CD4-positive, alpha-beta T cell treated with Interleukin-1 beta for 1 hour (primary cell): ENCODE measurements around the gene KDM4D.
"Not testable (repeated sequence)": the region's sequence is repeated elsewhere in the genome, so short reads cannot be mapped to it uniquely, and the experiment has no call there.

ENCODE experiments used
- DNase-seq, 2 donors: peaks; one replicate each; pipeline ENCODE4 v3.0.0-alpha.2; 2020 to 2022

Gene KDM4D

DNA sequence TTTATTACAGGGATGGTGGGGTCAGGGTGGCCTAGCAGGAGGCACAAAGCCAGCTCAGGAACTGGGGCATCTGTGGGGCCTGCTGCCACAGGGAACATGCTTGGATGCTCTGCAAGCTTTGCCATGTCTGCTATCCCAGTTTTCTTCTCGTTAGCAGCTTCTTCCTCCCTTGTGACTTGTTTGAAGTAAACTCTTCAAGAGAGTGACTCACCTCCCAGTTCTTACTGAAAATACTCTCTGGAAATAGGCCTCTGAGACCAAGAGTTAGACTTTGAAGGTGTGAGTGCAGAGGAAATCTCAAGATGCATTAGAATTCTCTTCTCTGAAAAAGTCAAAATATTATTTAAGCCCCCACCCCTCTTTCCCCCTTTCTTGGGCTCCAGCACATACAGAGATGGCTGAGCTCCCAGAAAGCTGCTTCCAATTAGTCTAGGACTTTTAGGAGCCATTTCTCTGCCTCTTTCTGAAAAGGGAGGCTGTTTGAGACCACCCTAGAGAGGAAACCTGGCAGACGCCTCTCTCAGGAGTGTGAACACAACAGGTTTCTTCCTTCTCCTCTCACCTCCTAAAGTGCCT, 15.3 kb upstream of the KDM4D start:
- DNase-seq: no peak

DNA sequence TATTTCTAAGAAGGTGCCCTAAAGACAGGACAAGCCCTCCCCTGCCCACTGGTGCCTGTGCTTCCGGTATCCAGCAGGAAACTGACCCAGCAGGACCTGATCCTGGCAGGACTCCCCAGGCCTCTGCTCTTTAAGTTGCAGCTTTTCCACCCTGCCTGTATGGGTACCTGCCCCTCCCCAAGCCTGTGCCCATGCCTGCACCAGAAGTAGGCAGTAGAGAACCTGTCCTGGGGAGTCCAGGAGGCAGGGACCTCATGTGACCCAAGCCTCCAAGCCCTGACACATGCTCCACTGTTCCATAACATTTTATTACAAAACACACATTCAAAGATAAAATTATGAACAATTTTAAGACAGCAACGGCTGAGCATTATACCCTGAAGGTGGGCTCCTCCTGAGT, 14.3 kb upstream of the KDM4D start:
- no peak for DNase-seq

DNA sequence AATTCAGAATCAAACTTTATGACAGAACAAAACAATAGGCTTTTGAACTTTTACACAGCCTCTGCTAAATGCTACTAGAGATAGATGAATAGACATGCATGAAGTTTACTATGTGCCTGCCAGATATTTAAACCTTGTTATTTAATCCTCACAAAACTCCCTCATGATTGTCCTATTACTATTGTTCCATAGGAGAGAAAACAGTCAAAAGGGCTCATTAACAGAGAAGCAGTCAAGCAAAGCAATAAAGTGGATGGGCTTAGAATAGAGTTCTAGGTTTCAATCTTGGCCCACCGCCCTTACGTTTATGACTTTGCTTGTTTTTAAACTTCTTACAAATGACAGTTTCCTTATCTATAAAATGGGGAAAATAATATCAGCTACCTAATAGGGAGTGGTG, 13.0 kb upstream of the KDM4D start:
- DNase-seq: no peak

DNA sequence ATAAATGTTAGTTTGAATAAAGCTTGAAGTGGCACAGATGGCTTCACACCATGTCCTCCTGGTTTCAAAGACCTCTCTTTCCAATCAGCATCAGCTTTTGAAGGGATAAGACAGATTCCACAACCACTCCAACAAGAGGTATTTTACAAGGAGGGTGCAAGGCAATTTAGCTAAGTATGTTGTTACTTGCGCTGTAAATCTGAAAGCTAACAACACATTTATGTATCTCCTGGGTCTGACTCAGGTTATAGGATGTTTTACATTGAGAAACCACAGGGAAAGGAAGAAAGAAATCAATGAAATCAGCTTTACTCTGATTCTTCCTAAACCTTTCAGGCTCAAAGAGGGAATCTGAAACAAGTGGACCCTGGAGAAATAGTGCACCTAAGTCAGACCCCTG, 12.3 kb upstream of the KDM4D start:
- no peak for DNase-seq

DNA sequence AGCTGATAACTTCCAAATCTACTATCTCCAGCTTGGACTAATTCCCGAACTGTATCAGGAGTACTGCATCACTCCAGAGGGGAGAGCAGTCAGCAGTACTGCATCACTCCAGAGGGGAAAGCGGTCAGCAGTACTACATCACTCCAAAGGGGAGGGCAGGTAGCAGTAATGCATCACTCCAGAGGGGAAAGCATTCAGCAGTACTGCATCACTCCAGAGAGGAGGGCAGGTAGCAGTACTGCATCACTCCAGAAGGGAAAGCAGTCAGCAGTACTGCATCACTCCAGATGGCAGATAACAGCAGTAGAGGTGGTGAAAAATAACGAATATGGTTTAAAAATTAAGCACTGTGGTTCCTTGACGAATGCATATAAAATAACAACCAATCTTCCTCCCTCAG, 8.6 kb upstream of the KDM4D start:
- no peak for DNase-seq

DNA sequence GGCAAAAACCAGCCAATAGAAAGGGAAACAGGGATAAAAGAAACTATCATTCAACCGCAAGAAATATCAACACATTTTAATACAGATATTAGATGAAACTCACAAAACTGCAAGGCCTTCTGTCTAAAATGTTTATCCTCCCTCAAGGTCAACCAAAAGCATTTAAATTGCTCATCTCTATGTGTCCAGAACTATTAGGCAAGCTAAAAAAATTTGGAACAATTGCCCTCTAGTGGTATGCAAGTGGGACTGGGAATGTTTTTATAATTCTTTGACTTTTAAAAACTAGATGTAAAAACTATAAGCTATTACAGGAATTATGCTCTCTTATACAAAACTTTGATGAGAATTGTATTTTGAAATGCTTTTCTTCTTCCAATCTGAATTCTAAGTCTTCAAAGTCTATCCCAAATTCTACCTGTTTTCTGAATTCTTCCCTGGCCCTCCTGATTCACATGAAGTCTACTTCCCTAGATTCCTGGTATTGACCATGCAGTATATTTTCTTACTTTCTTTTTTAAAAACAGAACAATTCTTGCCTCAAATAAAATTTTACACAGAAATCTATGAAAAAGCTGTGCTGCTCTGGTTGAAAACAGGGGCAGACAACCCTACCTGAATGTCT, 5.1 kb upstream of the KDM4D start:
- DNase-seq: no peak

DNA sequence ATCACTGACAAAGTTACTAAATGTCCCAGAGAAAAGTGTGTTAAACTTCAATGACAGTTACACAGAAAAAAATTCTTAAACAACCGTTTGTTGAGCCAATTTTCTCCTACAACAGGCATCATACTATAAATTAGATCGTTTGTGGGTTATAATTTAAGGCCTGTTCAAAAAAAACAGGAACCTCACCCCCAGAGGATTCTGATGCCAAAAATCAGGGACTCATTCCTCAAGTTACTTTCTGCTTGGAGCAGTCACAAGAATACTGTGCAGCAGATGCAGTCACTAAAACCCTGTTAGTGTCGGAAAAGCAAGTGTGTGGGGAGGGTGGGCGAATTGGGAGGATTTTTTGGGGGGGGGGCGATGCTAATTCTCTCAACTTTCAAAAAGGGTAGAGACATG, 810 bp upstream of the KDM4D start:
- DNase-seq: no peak

DNA sequence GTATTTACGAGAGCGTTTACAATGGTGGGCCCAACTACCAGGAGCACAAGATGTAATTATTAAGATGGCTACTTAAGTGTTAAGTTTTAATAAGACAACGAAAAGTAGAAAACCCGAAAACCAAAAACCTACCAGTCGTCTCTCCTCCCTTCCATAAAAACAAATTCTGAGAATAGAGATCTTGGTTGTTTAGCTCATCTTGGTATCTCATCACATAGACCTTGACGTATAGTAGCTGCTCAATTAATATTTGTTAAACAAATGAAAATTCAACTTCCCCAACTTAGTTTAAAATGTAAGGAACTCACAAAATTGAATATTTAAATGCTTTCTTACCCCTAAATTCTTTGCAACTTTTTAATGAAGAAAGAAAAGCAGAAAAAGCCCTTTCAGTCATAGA, 669 bp downstream of the KDM4D start:
- DNase-seq: no peak

DNA sequence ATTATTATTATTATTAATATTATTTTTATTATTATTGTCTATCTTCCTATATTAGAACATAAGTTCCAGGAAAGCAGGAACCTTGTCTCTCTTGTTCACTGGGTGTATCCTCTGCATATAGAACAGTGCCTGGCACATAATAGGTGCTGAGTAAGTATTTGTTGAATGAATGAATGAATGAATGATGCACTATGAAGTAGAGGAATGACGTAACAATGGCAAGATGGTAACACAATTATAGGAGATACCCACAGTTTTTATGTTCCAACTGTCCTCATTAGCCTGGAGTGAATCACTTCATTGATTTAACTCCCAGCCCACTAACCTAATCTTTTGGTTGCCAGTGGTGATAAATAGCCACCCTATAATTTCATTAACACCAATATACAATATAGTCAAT, 2.1 kb downstream of the KDM4D start:
- DNase-seq: no peak

DNA sequence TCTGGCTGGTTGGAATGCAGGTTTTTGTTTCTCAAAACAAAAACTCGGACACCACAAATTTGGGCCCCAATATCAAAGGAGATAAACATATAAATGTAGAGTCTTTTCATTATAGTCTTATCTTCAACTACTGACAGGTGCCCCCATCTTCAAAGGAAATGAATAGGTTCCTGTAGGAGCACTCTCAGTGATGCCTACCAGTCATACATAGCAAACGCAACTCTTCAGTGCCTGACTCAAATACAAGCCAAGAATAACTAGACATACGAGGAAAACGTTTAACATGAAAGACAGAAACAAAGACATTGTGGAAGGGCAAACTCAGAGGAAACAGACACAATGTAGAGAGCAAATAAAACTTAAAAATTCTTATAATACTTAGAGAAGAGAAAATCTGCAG, 13.9 kb downstream of the KDM4D start:
- no peak for DNase-seq

DNA sequence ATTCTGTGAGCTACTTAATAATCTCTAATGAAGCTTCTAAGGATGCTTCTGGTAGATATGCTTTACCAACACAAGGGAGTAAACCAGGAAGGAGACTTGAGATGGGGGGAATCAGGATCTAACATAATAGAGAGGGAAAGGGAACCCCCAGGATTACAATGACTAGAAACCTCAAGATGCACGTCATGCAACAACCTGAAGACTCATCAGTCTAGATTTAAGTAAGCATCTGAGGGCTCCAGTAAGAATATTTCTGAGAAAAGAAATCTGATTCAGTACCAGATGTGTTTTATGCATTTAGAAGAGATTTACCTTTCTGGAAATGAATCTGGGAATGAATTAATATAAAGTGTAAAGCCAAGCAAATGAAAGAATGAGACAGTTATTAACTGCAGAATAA, 15.2 kb downstream of the KDM4D start:
- DNase-seq: no peak

DNA sequence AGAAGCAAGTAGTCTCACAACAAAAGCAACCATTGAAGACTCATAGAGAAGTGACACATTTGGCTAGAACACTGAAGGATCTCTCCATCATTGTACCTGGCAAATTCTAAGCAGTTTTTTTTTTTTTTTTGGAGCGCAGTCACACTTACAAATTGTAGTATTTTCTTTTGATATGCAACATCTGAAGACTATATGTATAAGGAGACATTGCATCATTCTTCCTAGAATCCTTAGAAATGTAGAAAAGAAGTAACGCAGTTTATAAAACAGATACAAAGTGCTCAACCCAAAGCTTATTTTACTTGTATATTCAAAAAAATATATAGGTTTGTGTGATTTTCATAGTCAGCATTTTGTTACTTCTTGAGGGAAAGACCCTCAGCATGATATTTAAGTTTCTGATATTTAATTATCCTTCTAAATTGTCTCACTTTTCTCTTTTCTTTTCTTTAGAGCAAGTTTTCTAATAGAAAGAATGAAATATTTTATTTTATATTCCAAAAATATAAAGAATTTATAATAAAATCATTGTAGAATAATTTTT, 20.0 kb downstream of the KDM4D start:
- DNase-seq: no peak

DNA sequence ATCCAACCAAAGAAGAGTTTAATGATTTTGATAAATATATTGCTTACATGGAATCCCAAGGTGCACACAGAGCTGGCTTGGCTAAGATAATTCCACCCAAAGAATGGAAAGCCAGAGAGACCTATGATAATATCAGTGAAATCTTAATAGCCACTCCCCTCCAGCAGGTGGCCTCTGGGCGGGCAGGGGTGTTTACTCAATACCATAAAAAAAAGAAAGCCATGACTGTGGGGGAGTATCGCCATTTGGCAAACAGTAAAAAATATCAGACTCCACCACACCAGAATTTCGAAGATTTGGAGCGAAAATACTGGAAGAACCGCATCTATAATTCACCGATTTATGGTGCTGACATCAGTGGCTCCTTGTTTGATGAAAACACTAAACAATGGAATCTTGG, 23.9 kb downstream of the KDM4D start:
- no peak for DNase-seq

DNA sequence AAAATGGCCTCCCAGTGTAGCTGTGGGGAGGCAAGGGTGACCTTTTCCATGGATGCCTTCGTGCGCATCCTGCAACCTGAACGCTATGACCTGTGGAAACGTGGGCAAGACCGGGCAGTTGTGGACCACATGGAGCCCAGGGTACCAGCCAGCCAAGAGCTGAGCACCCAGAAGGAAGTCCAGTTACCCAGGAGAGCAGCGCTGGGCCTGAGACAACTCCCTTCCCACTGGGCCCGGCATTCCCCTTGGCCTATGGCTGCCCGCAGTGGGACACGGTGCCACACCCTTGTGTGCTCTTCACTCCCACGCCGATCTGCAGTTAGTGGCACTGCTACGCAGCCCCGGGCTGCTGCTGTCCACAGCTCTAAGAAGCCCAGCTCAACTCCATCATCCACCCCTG, 24.8 kb downstream of the KDM4D start:
- DNase-seq: no peak

DNA sequence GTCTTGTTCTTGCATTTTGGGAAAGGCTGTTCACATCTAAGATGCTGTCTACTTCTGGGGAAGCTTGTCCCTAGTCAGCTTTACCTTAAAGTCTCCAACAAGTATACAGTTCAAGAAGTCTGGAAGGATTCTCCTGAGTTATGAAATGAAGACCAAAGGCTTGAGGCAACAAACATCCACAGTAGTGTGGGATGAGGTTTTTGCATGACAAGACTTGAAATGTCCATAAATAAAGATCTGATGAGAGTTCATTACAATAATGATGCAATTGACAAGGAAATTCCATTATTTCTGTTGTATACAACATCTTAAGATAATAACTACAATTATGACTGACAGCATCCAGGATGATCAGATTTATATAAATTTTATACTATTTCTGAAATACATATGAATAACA, 30.2 kb downstream of the KDM4D start:
- no peak for DNase-seq

DNA sequence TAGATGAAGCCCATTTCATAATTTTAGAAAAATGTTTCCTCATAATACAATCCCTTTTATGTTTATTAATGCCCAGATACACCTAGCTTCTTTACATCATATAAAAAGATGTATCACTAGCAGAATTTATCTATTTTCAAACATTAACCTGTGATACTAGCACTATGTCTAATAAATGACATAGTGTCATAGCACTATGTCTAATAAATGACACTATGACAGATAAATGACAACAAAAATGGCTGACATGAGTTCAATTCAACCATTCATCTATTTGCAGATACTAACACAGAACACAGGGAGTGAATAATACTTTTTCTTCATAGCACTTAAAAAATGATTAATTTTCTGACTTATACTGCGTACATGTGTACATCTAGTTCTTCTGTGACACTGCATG, 32.1 kb downstream of the KDM4D start:
- no peak for DNase-seq

DNA sequence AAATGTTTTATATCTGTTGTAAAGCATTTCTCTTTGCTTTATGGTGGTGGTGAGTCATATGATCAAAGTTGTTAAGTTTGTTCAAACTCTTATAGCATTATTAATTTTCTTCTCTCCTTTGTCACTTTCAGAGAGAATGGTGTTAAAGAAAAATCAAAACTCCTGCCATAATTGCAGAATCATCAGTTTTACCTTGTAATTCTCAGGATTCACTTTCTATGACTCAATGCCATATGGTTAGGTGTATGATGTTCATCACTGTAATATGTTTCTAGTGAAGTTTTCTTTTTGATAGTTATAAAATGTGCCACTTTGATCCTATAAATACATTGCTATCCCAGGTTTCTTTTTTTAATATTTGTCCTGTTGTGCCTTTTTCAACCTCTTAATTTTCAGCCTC, 37.9 kb downstream of the KDM4D start:
- DNase-seq: no peak

DNA sequence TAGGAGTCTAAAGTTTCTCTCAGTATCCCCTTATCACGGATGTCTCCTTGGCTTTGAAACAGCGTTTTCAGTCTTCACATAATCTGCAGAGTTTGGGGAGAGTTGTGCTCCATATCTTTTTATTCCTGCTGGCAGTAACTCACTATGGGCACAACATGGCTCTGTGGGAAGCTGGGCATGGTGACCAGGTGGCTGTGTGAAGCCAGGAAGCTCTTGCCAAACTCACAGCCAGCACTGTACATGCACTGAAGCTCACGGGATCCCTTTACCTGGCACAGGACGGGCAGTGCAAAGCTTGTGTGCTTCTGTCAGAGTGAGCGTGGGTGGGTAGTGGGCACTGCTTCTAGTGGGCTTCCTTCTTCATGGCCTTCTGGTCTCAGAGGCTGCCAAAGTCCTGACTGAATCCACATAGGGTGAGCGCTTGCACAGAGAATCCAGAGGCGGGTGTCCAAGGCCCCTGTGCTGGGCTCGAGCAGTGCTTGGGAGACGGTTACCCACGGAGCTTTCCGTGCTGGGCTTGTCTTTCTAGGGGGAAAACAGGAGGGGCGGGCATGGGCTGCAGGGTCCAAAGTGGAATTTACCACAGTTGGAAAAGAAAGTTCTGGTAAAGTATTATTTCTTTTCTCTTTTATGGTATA, 40.8 kb downstream of the KDM4D start:
- no peak for DNase-seq

DNA sequence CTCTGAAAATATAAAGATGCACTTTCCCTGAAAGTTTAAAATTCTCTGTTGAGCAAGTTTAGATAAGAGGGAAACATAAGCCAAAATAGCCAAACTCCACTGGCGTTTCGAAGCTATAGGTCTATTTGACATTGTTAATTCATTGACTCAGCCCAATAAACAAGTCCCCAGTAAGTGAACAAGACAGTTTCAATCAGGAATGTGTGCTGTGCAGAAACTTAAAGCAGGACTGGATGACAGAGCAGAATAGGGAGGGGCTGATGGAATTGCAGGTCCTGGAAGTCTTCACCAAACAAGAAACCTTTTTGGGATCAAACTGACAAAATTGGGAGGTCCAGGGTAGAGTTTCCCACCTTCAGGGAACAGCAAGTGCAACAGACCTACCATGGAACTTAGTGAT, 42.6 kb downstream of the KDM4D start:
- DNase-seq: no peak

DNA sequence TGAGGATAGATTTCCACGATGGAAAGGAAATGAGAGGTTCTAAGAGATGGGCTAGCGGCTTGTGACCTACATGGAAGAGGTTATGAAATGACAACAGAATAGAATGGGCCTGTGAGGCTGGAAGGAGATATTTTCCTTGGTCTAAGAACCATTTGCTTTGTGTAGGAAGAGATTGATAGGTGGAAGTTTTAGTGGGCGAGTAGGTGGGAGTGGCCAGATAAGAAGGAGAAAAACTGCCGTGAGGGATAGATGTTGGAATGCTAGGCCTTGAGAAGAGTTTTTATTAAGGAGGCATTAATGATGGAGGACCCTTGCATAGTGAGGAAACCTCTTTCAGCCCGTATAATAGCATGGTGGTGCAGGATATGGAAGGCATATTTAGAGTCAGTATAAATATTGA, 48.0 kb downstream of the KDM4D start:
- not testable (repeated sequence) for DNase-seq

DNA sequence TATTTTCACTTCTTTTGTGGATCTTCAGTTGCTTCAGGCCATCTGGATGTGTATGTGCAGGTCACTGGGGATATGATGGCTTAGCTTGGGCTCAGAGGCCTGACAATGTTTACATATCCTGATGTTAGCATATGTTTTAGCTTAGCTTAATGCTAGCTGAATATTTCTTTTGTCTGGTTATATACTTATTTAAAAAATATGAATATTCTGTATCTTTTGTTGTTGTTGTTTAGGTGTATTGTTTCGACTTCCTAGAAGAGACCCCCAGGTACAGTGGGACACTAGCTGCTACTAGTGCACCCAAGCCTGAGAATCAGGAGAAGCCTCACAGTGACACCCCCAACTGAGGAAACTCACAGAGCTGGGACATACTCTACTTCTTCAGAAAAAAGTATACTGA, 51.4 kb downstream of the KDM4D start, which contains the start of gene KDM4E:
Gene KDM4E, plus strand, starts transcription at position 301 of the 400 bp plus-strand sequence. CDS start 300 bp downstream, outside the sequence.
- no peak for DNase-seq

DNA sequence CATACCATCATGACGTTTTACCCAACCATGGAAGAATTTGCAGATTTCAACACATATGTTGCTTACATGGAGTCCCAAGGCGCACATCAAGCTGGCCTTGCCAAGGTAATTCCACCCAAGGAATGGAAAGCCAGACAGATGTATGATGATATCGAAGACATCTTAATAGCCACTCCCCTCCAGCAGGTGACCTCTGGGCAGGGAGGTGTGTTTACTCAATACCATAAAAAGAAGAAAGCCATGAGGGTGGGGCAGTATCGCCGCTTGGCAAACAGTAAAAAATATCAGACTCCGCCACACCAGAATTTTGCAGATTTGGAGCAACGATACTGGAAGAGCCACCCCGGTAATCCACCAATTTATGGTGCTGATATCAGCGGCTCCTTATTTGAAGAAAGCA, 52.1 kb downstream of the KDM4D start:
- DNase-seq: not testable (repeated sequence)

DNA sequence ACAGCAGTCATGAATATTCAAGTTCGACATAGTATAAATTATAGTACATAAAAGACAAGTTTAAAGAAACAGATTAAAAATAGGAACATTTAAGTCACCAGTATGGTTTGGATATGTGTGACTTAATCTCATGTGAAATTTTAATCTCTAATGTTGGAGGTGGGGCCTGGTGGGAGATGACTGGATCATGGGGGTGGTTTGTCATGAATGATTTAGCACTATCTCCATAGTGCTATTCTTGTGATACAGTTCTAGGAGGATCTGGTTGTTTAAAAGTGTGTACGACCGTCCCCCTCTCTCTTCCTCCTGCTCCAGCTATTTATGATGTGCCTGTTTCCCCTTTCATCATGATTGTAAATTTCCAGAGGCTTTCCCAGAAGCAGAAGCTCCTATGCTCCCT, 54.8 kb downstream of the KDM4D start:
- no peak for DNase-seq

DNA sequence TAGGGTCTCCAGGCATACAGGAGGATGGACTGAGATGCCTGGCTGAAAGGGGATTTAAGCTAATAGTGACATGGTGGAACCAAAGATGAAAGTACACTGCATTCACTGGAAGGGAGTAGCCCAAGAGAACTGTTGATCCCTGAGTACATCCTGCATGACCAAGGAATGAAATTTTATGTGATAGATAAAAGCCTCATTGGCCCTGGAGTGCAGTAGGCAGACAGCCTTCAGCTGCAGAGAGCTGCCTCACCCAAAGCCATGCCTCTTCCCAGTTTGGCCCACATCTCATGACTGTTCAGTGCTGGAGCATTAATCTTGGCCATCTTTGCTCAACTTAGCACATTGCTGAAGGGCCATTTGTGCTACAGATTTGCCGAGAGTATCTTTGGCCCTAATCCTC, 59.5 kb downstream of the KDM4D start:
- DNase-seq: no peak

DNA sequence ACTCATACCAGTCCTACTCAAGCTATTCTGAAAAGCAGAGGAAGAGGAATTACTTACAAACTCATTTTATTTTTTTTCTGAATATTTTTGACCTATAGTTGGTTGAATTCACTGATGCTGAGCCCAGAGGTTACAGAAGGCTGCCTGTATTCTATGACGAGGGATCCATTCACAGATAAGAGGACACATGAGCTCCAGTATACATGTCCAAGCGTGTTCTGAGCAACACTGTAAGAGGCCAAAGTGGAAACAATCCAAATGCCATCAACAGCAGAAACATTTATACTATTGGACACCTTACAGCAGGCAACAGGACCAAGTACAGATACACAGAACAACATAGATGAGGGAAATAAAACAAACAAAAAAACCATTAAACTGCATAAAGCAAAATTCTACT, 61.8 kb downstream of the KDM4D start:
- no peak for DNase-seq
